Progenitor cell of endocrine pancreas (in vitro differentiated cells): ENCODE results near the gene HEMGN. TPM values are rescaled to one million over a fixed set of nuclear protein-coding genes. Genes with fewer than 3 reads are reported as not detected.
A peak's percentile ranks its signal among the peaks of the same experiment; 100 is the strongest.

Experiments
- DNase-seq: peaks from one replicate; pipeline ENCODE4 v3.0.0; 2021; ENCODE audit warnings: low spot score; ENCODE audit not compliant: unreplicated experiment
- H3K27ac Mint-ChIP-seq: 2 replicates; pipeline ENCODE4 v1.8.0; 2021; ENCODE audit warnings: mild to moderate bottlenecking, moderate library complexity, mixed read lengths
- H3K27me3 Mint-ChIP-seq: 2 replicates; pipeline ENCODE4 v1.8.0; 2021; ENCODE audit warnings: mixed read lengths
- H3K36me3 Mint-ChIP-seq: 2 replicates; pipeline ENCODE4 v1.8.0; 2022; ENCODE audit warnings: mixed read lengths; ENCODE audit not compliant: insufficient read depth
- H3K4me1 Mint-ChIP-seq: 2 replicates; pipeline ENCODE4 v1.8.0; 2021; ENCODE audit warnings: low read depth, mixed read lengths
- H3K4me3 Mint-ChIP-seq: 2 replicates; pipeline ENCODE4 v1.8.0; 2021; ENCODE audit warnings: low read depth, mild to moderate bottlenecking, moderate library complexity, mixed read lengths
- H3K9me3 Mint-ChIP-seq: 2 replicates; pipeline ENCODE4 v1.8.0; 2021; ENCODE audit warnings: low read depth, mixed read lengths
- total RNA-seq: library from RNA; stranded (reverse); gene quantifications from 2 replicates; pipeline ENCODE4 v1.2.1, GENCODE V29; 2021
- TF ChIP-seq, protein P1 (sequence below): fragments of 200-600 bp; sonication (generic); IDR thresholded peaks from one replicate; pipeline ENCODE4 v1.5.0; 2021; ENCODE audit warnings: antibody characterized with exemption, mild to moderate bottlenecking; ENCODE audit not compliant: unreplicated experiment

HEMGN gene
- total RNA-seq, 1 donor from 2014 or later, result not detected

DNA sequence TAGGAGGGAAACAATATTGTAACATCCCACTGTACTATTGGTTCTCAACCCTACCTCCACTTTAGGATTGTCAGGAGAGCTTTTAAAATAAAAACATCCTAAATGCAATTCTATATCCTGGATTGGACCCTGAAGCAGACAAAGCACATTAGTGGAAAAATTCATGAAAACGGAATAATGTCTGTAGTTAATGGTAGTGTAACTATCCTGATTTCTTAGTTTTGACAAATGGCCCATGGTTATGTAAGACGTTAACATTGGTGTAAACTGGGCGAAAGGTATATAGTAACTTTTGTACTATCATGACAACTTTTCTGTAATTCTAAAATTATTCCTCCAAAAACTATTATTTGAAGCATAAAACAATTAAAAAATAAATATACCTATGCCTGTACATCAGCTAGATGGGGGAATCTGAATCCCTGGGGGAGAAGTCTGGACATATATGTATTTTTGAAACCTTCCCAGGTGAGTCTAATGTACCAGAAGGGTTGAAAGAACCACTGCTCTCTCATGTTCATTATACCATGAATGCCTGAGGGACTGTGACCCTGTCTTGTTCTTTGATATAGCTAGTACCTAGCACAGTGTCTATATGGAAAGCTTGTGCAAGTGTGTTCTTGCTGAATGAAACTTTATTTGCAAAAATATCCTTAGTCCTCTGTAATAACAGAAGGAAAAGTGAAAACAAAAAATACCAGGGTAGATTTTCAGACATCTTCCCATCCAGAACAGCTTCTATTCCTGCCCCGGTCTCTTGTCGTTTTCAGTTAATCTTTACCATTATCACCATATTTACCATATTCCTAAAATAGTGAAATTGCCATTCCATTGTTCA, 12.3 kb downstream of the HEMGN start:
- no peak overlapping the region for H3K4me3 Mint-ChIP-seq

GRCh38 chr9:97924386-97924785, 13.6 kb downstream of the HEMGN start:
- Mint-ChIP-seq H3K4me3 (no peak overlapping the region), H3K27me3 (peaks cover 41% of the 10 kb centered on the region), H3K36me3 (no peaks in the 10 kb centered on the region), H3K4me1 (peaks cover 3% of the 10 kb centered on the region), H3K9me3 (no peaks in the 10 kb centered on the region), H3K27ac (no peak overlapping the region)
- TF ChIP-seq, protein P1, sequence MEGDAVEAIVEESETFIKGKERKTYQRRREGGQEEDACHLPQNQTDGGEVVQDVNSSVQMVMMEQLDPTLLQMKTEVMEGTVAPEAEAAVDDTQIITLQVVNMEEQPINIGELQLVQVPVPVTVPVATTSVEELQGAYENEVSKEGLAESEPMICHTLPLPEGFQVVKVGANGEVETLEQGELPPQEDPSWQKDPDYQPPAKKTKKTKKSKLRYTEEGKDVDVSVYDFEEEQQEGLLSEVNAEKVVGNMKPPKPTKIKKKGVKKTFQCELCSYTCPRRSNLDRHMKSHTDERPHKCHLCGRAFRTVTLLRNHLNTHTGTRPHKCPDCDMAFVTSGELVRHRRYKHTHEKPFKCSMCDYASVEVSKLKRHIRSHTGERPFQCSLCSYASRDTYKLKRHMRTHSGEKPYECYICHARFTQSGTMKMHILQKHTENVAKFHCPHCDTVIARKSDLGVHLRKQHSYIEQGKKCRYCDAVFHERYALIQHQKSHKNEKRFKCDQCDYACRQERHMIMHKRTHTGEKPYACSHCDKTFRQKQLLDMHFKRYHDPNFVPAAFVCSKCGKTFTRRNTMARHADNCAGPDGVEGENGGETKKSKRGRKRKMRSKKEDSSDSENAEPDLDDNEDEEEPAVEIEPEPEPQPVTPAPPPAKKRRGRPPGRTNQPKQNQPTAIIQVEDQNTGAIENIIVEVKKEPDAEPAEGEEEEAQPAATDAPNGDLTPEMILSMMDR, result no peak
- DNase-seq, result no peak

More for the DNA sequence above, 12.3 kb downstream of the HEMGN start:
- no peak for DNase-seq
- no peaks in the 10 kb centered on the region for H3K36me3 Mint-ChIP-seq
- no peaks in the 10 kb centered on the region for H3K9me3 Mint-ChIP-seq
- no peak overlapping the region for H3K27ac Mint-ChIP-seq
- H3K27me3 Mint-ChIP-seq, result peaks cover 54% of the 10 kb centered on the region
- TF ChIP-seq, protein P1, result no peak
- peaks cover 3% of the 10 kb centered on the region for H3K4me1 Mint-ChIP-seq

GRCh38 chr9:97923529-97924108, 14.4 kb downstream of the HEMGN start:
- H3K27ac Mint-ChIP-seq, result peak overlapping the region; percentile 91
- peak overlapping the region; percentile 54 for H3K4me3 Mint-ChIP-seq
- H3K4me1 Mint-ChIP-seq, result peaks cover 3% of the 10 kb centered on the region
- H3K9me3 Mint-ChIP-seq, result no peaks in the 10 kb centered on the region
- DNase-seq, result peak; percentile 21
- no peaks in the 10 kb centered on the region for H3K36me3 Mint-ChIP-seq
- peaks cover 33% of the 10 kb centered on the region for H3K27me3 Mint-ChIP-seq
- TF ChIP-seq, protein P1, result peak; percentile 76

DNA sequence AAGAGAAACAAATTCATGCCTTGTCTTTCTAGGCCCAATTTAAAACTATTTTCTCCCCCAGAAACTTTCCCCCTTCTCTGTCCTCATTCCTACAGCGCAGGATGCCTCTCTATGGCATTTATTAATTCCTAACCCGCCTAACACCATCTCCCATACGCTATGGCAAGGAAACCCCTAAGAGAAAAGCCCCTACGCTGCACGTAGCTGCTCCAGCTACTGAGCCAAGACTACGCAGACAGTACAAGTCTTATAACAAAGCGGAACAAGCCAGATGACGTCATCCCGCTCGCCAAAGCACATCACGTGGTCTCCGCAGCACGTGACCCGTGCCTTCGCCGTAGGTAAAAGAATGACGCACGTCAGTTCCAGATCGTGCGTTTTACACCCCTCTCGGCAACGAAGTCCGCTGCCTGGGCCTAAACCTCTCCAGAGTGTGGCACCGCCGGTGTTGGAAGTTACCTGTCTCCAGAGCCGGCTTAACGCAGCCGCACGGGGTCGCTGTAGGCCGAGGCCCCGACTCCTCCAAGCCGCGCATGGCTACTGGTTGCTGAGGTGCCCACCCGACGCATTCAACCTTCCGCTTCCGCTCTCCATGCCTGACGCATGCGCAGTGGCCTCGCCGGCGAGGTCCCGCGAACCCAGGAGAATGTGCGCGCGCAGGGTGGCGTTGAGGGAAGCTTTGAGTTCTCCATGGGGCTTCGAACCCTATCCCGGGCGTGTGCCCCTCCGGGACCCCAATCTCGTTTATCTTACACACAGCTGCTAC, 15.8 kb downstream of the HEMGN start, which contains the start of gene TRMO:
Gene TRMO, minus strand, starts transcription at position 542 of the 766 bp plus-strand sequence. Its CDS starts 7 bp downstream, at position 535.
- no peaks in the 10 kb centered on the region for H3K9me3 Mint-ChIP-seq
- peaks cover 3% of the 10 kb centered on the region for H3K4me1 Mint-ChIP-seq
- peak; percentile 96 for DNase-seq
- H3K27ac Mint-ChIP-seq, result peak within 1 kb of the TSS; percentile 99
- H3K27me3 Mint-ChIP-seq, result peaks cover 28% of the 10 kb centered on the region
- peak within 1 kb of the TSS; percentile 79 for H3K4me3 Mint-ChIP-seq
- no peaks in the 10 kb centered on the region for H3K36me3 Mint-ChIP-seq
- TF ChIP-seq, protein P1, result peak; percentile 71
